CD4-positive, alpha-beta T cell treated with Interleukin-15 for 1 hour (primary cell): Measurements from ENCODE around the gene USP26.
"Not testable (repeated sequence)": the region's sequence is repeated elsewhere in the genome, so short reads cannot be mapped to it uniquely, and the experiment has no call there.

Experiments used
- DNase-seq: peaks from one replicate; pipeline ENCODE4 v3.0.0-alpha.2; 2020

The USP26 gene

GRCh38 chrX:133097031-133097430 lies at the start of gene USP26:
Gene USP26 (minus strand): TSS chrX:133097109. CDS start chrX:133028220, 68,889 bp downstream.
- no peak for DNase-seq

DNA sequence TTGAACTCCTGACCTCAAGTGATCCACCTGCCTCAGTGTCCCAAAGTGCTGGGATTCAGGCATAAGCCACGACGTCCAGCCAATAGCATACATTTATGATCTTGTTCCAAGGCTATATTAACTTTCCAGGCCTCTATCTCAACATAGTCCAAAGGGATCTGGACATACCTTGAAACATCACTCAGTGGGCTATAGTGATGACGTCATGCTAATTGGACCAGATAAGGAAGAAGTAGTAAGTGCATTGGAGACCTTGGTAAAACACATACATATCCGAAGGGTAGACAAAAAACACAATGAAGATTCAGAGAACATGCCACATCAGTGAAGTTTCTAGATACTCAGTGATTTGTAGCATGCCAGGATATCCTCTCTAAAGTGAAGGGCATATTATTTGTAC lies 37.4 kb upstream of the USP26 start:
- no peak for DNase-seq

GRCh38 chrX:133120406-133120805 lies 23.5 kb upstream of the USP26 start:
- no peak for DNase-seq

- DNase-seq = no peak
These were observed 2.7 kb downstream of the USP26 start for GRCh38 chrX:133094098-133094731.

DNA sequence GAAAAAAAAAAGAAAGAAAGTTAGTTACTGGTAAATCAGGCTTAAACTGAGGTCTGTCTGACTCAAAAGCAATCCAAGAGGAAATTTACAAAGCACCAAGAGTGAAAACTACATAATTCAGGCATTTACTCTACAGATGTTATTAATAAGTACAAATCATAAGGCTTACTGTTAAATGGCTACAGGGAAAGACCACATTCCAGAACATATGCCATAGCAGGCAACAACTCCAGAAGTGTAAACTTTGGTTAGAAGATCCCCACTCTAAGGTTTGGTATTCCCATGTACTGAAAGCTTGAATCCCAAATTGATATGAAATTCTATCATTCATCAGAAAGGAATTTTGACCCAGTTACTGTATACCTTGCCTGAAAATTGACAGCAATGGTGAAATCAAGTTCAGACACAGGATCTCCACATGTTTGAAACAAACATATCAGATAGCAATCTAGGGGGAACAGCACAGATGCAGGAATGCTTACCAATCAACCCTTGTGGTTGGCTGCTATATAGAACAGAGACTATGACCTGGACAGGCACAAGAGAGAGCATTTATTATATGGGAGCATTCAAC lies 6.6 kb downstream of the USP26 start:
- no peak for DNase-seq

GRCh38 chrX:133089411-133089810 lies 7.5 kb downstream of the USP26 start:
- DNase-seq = no peak

GRCh38 chrX:133085785-133086184 lies 11.1 kb downstream of the USP26 start:
- no peak for DNase-seq

DNA sequence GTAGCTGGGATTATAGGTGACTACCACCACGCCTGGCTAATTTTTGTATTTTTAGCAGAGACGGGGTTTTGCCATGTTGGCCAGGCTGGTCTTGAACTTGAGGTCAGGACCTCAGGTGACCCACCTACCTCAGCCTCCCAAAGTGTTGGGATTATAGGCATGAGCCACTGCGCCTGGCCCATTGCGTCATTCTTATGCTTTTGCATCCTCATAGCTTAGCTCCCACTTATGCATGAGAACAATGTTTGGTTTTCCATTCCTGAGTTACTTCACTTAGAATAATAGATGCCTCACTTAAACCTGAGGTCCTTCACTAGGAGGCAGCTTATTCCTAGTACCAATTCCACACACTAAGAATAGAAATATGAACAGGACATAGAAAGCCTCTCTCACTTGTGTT lies 11.9 kb downstream of the USP26 start:
- not testable (repeated sequence) for DNase-seq

DNA sequence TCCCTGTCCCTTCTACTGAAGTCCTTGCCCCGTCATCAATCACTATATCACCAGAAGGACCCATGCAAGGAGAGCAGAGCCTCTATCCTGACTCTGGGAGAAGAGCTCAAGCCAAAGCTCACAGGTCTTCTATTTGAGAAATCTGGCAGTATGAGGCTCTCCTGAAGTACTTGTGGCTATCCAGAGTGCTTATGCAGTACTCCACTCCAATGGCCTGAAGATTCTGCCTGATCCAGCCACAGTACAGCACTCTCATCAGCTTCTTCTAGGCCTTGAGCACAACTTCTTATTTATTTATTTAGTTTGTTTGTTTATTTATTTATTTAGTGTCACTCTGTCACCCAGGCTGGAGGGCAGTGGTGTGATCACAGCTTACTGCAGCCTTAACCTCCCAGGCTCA lies 13.0 kb downstream of the USP26 start:
- DNase-seq = no peak

DNA sequence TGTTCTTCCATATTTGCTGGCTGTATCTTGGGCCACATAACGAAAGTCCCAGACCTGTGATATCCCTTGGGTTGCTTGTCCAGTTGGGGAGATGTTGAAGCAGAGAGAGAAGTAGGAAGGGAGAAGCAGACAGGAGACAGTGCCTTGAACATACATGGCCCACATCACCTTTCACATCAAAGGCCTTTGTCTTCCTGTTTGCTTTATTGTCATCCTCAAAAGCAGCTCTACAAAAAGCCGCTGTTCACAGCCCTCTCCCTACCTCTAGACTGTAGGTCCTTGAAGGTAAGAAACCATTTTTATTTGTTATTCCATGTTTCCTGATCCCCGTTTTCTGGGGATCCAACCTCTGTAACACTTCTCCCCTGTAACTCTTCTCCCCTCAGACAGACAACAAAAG lies 14.9 kb downstream of the USP26 start:
- DNase-seq = no peak

GRCh38 chrX:133077856-133078255 lies 19.1 kb downstream of the USP26 start:
- not testable (repeated sequence) for DNase-seq

DNA sequence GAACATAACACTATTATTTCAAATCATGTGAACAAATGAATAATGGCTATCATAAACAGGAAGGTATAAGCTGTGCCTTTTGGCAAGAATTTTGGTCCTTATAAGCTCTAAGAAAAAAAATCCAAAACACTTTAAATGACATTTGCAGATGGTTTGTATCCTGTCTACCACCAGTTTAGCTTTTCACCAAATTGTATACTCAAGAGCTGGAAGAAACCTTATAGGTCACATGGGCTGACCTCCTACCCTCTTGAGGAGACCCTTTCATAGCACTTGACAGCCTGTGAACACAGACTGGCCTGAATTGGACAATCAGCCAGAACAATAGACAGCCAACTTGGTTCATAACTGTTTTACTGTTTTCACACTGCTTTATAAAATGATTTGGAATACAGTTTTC lies 24.3 kb downstream of the USP26 start:
- no peak for DNase-seq

- no peak for DNase-seq
These were observed 28.4 kb downstream of the USP26 start for GRCh38 chrX:133068461-133068860.

GRCh38 chrX:133056341-133056740 lies 40.6 kb downstream of the USP26 start:
- DNase-seq = no peak

GRCh38 chrX:133054761-133055405 lies 42.0 kb downstream of the USP26 start:
- no peak for DNase-seq

DNA sequence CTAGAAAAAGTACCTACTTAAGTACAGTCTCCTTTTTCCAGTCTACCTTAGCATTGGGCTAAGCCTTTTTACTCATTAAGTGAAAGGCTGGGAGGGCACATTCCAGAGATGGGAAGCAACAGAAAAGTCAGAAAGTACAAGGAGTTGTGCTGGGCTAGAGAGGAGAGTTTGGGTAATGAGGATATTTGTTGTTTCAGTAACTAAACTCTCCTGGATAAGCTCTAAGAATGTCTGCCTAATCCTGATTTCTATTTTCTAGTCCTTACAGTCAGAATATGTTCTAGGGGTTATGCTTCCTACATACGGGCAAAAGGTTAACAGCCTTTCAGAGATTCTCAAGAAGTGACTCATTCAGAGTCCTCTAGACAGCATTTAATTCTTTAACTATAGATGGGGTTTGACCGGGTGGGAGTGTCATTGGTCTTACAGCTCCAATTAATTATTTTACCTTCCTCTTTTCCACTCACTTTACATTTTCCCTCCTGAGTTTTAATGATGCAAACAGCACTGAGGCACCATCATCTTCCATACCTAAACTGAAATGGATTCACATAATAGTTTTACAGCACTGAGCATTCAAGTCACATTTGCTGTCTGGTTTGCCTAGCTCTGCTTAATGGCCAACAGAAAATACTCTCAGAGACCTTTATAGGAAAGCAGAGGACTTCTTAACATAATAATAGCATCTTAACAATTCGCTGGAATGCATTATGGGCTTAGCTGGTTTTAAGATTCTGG lies 42.9 kb downstream of the USP26 start:
- DNase-seq = no peak

- no peak for DNase-seq
These were observed 48.2 kb downstream of the USP26 start for GRCh38 chrX:133048751-133049150.

- DNase-seq = no peak
These were observed 50.3 kb downstream of the USP26 start for GRCh38 chrX:133046601-133047000.

DNA sequence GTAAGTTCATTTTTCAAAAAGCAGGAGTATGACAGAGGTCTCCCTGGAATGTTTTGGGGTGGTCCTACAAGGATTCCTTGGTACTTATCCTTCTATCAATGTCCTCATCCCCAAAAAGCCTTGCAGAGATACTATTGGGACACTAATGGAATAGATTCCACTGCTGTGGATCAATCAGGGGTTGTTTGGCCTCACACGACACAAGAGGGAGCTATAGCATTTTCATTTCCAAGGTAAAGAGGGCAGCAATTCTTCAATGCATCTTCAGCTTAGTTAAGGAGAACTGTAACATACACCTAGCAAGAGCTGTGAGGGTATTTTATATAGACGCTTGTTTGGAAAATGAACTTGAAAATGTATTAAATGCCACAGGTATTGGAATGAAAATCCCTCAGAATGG lies 50.9 kb downstream of the USP26 start:
- DNase-seq = no peak

DNA sequence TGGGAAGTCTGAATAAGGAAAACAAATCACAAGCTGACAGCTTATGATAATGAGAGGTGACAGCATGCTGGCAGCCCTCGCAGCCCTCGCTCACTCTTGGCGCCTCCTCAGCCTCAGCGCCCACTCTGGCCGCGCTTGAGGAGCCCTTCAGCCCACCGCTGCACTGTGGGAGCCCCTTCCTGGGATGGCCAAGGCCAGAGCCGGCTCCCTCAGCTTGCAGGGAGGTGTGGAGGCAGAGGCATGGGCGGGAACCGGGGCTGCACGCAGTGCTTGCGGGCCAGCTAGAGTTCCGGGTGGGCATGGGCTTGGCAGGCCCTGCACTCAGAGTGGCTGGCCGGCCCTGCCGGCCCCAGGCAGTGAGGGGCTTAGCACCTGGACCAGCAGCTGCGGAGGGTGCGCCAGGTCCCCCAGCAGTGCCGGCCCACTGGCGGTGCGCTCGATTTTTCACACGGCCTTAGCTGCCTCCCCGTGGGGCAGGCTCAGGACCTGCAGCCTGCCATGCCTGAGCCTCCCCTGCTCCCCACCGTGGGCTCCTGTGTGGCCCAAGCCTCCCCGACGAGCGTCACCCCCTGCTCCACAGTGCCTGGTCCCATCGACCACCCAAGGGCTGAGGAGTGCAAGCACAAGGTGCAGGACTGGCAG lies 52.6 kb downstream of the USP26 start:
- not testable (repeated sequence) for DNase-seq

GRCh38 chrX:133042260-133042659 lies 54.6 kb downstream of the USP26 start:
- no peak for DNase-seq

- no peak for DNase-seq
These were observed 63.9 kb downstream of the USP26 start for GRCh38 chrX:133033010-133033409.

DNA sequence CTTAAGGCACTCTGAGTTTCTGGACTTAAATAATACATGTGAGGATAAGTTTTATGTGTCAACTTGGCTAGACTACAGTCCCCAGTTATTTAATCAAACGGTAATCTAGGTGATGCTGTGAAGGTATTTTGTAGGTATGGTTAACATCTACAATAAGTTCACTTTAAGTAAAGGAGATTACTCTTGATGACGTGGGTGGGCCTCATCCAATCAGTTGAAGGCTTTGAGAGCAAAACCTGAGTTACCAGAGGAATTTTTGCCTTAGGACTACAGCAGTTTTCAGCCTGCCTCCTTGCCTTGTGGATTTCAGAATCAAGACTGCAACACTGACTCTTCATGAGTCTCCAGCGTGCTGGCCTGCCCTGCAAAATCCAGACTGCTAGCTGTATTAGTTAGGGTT lies 78.7 kb downstream of the USP26 start:
- DNase-seq = no peak
